Subcutaneous abdominal adipose tissue (tissue), 5 donors: ENCODE results near the gene TMEM213.
"Not testable (repeated sequence)": the region's sequence is repeated elsewhere in the genome, so short reads cannot be mapped to it uniquely, and the experiment has no call there.

Experiments
- H3K27ac ChIP-seq: one replicate; pipeline ENCODE4 v1.7.0; 2013; ENCODE audit warnings: low read depth, mild to moderate bottlenecking, inconsistent platforms, low read length, moderate library complexity
- H3K27me3 ChIP-seq, 5 donors: one replicate each; pipeline ENCODE4 v1.7.0; 2013; ENCODE audit warnings: low read length in 5 of 5, inconsistent platforms in 1 of 5; ENCODE audit not compliant: control insufficient read depth in 5 of 5, insufficient read depth in 4 of 5
- H3K36me3 ChIP-seq, 5 donors: one replicate each; pipeline ENCODE4 v1.7.0; 2013; ENCODE audit warnings: low read length in 5 of 5; ENCODE audit not compliant: control insufficient read depth in 5 of 5, insufficient read depth in 5 of 5
- H3K4me1 ChIP-seq, 5 donors: one replicate each; pipeline ENCODE4 v1.7.0; 2013; ENCODE audit warnings: low read length in 5 of 5, mild to moderate bottlenecking in 3 of 5, moderate library complexity in 1 of 5; ENCODE audit not compliant: control insufficient read depth in 5 of 5, insufficient read depth in 5 of 5
- H3K4me3 ChIP-seq, 5 donors: one replicate each; pipeline ENCODE4 v1.7.0; 2013; ENCODE audit warnings: low read length in 5 of 5, low read depth in 1 of 5
- H3K9ac ChIP-seq, 5 donors: one replicate each; pipeline ENCODE4 v1.7.0; 2013; ENCODE audit warnings: low read length in 5 of 5, mild to moderate bottlenecking in 4 of 5, moderate library complexity in 3 of 5
- H3K9me3 ChIP-seq, 5 donors: one replicate each; pipeline ENCODE4 v1.7.0; 2013; ENCODE audit warnings: low read length in 5 of 5; ENCODE audit not compliant: control insufficient read depth in 5 of 5
- donor health status: healthy.
- donor health status: healthy.
- donor health status: healthy.
- donor health status: healthy.
- donor health status: healthy.

Gene TMEM213

GRCh38 chr7:138785587-138786437 lies 12.0 kb upstream of the TMEM213 start:
- H3K9ac ChIP-seq, result no peak overlapping the region
- no peaks in the 10 kb centered on the region for H3K36me3 ChIP-seq
- no peaks in the 10 kb centered on the region for H3K4me1 ChIP-seq
- peaks cover 0 to 3% (median 0%) of the 10 kb centered on the region in 5 donors for H3K27me3 ChIP-seq
- H3K27ac ChIP-seq, result no peak overlapping the region
- H3K4me3 ChIP-seq, result no peak overlapping the region
- H3K9me3 ChIP-seq, result peaks cover 0 to 4% (median 0%) of the 10 kb centered on the region in 5 donors

- H3K4me1 ChIP-seq, result no peaks in the 10 kb centered on the region
- no peak overlapping the region for H3K9ac ChIP-seq
- H3K36me3 ChIP-seq, result no peaks in the 10 kb centered on the region
- H3K4me3 ChIP-seq, result no peak overlapping the region
- H3K27me3 ChIP-seq, result peaks cover 0 to 10% (median 5%) of the 10 kb centered on the region in 5 donors
- H3K9me3 ChIP-seq, result no peaks in the 10 kb centered on the region
- no peak overlapping the region for H3K27ac ChIP-seq
Observed at GRCh38 chr7:138796038-138796615, 1.7 kb upstream of the TMEM213 start.

- not testable (repeated sequence) for H3K27ac ChIP-seq, H3K4me3 ChIP-seq, H3K4me1 ChIP-seq, H3K9ac ChIP-seq, H3K9me3 ChIP-seq, H3K36me3 ChIP-seq
- H3K27me3 ChIP-seq, result peaks cover 0 to 10% (median 5%) of the 10 kb centered on the region in 5 donors
Observed at GRCh38 chr7:138797046-138797445, 748 bp upstream of the TMEM213 start.

GRCh38 chr7:138798836-138799235 lies 1.0 kb downstream of the TMEM213 start:
- Histone ChIP-seq H3K27me3 (peaks cover 0 to 10% (median 7%) of the 10 kb centered on the region in 5 donors), H3K4me1 (no peaks in the 10 kb centered on the region), H3K9me3 (no peaks in the 10 kb centered on the region), H3K4me3 (no peak overlapping the region), H3K27ac (no peak overlapping the region), H3K9ac (no peak overlapping the region), H3K36me3 (no peaks in the 10 kb centered on the region)

- no peaks in the 10 kb centered on the region for H3K36me3 ChIP-seq
- no peaks in the 10 kb centered on the region for H3K9me3 ChIP-seq
- H3K4me3 ChIP-seq, result no peak overlapping the region
- no peak overlapping the region for H3K9ac ChIP-seq
- peaks cover 0 to 10% (median 7%) of the 10 kb centered on the region in 5 donors for H3K27me3 ChIP-seq
- no peak overlapping the region for H3K27ac ChIP-seq
- H3K4me1 ChIP-seq, result no peaks in the 10 kb centered on the region
Observed at GRCh38 chr7:138799336-138800000, 1.7 kb downstream of the TMEM213 start.

- no peak overlapping the region for H3K9ac ChIP-seq
- no peaks in the 10 kb centered on the region for H3K36me3 ChIP-seq
- no peaks in the 10 kb centered on the region for H3K4me1 ChIP-seq
Observed at GRCh38 chr7:138801256-138801655, 3.5 kb downstream of the TMEM213 start.

GRCh38 chr7:138802706-138803105 lies 4.9 kb downstream of the TMEM213 start:
- Histone ChIP-seq H3K4me3 (no peak overlapping the region), H3K27ac (no peak overlapping the region), H3K9ac (no peak overlapping the region), H3K4me1 (no peaks in the 10 kb centered on the region), H3K9me3 (peaks cover 0 to 4% (median 3%) of the 10 kb centered on the region in 5 donors), H3K36me3 (no peaks in the 10 kb centered on the region), H3K27me3 (peaks cover 0 to 8% (median 1%) of the 10 kb centered on the region in 5 donors)

More at GRCh38 chr7:138801256-138801655, 3.5 kb downstream of the TMEM213 start:
- H3K9me3 ChIP-seq, result no peaks in the 10 kb centered on the region
- H3K4me3 ChIP-seq, result no peak overlapping the region
- no peak overlapping the region for H3K27ac ChIP-seq
- H3K27me3 ChIP-seq, result peaks cover 0 to 10% (median 4%) of the 10 kb centered on the region in 5 donors

GRCh38 chr7:138804618-138805017 lies 6.8 kb downstream of the TMEM213 start:
- H3K27ac ChIP-seq, result no peak overlapping the region
- H3K27me3 ChIP-seq, result peaks cover 0 to 3% (median 0%) of the 10 kb centered on the region in 5 donors
- no peaks in the 10 kb centered on the region for H3K4me1 ChIP-seq
- H3K9ac ChIP-seq, result no peak overlapping the region
- no peak overlapping the region for H3K4me3 ChIP-seq
- H3K9me3 ChIP-seq, result peaks cover 0 to 6% (median 4%) of the 10 kb centered on the region in 5 donors
- no peaks in the 10 kb centered on the region for H3K36me3 ChIP-seq

GRCh38 chr7:138809346-138809745 lies 11.6 kb downstream of the TMEM213 start:
- Histone ChIP-seq H3K27me3 (no peaks in the 10 kb centered on the region), H3K4me3 (no peak overlapping the region), H3K9me3 (peaks cover 0 to 8% (median 4%) of the 10 kb centered on the region in 5 donors), H3K4me1 (no peaks in the 10 kb centered on the region), H3K27ac (no peak overlapping the region), H3K9ac (no peak overlapping the region), H3K36me3 (no peaks in the 10 kb centered on the region)

- not testable (repeated sequence) for H3K9ac ChIP-seq, H3K9me3 ChIP-seq, H3K4me3 ChIP-seq, H3K27ac ChIP-seq, H3K36me3 ChIP-seq, H3K4me1 ChIP-seq, H3K27me3 ChIP-seq
Observed at GRCh38 chr7:138811327-138811726, 13.5 kb downstream of the TMEM213 start.
